Vagina (tissue), 2 donors: Measurements from ENCODE around the gene IRF6.

Experiments used
- POLR2A ChIP-seq, 2 donors: fragments of 450-650 bp; IDR thresholded peaks; one replicate each; pipeline ENCODE4 v1.6.1; 2017; ENCODE audit warnings: antibody characterized with exemption in 2 of 2, mild to moderate bottlenecking in 2 of 2, moderate library complexity in 2 of 2
- POLR2AphosphoS5 ChIP-seq, 2 donors: sonication (generic); formaldehyde crosslinking; IDR thresholded peaks; one replicate each; pipeline ENCODE4 v1.9.0; 2017; ENCODE audit warnings: antibody characterized with exemption in 2 of 2, mild to moderate bottlenecking in 2 of 2, low read depth in 1 of 2; ENCODE audit not compliant: insufficient read depth in 1 of 2
- TF ChIP-seq, protein P1 (sequence below), 3 experiments: fragments of 450-650 bp in 2 of 3; fragments of 200-600 bp in 1 of 3; sonication (generic) in 1 of 3; IDR thresholded peaks; one replicate each; pipeline ENCODE4 v1.5.1; 2017 to 2019; ENCODE audit warnings: antibody characterized with exemption in 3 of 3, mild to moderate bottlenecking in 2 of 3, moderate library complexity in 2 of 3

GRCh38 chr1:209817691-209818090 lies 11.7 kb upstream of the IRF6 start:
- TF ChIP-seq POLR2AphosphoS5 (IDR thresholded peaks at IDR 0.05; ENCODE audit: insufficient read depth in 1 of 2, low read depth in 1 of 2) = no peak
- TF ChIP-seq, protein P1, sequence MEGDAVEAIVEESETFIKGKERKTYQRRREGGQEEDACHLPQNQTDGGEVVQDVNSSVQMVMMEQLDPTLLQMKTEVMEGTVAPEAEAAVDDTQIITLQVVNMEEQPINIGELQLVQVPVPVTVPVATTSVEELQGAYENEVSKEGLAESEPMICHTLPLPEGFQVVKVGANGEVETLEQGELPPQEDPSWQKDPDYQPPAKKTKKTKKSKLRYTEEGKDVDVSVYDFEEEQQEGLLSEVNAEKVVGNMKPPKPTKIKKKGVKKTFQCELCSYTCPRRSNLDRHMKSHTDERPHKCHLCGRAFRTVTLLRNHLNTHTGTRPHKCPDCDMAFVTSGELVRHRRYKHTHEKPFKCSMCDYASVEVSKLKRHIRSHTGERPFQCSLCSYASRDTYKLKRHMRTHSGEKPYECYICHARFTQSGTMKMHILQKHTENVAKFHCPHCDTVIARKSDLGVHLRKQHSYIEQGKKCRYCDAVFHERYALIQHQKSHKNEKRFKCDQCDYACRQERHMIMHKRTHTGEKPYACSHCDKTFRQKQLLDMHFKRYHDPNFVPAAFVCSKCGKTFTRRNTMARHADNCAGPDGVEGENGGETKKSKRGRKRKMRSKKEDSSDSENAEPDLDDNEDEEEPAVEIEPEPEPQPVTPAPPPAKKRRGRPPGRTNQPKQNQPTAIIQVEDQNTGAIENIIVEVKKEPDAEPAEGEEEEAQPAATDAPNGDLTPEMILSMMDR (IDR thresholded peaks at IDR 0.05) = no peak
- no peak for TF ChIP-seq POLR2A (IDR thresholded peaks at IDR 0.05)
